Measurements from ENCODE around the gene LITAFD.

- no peak for TF ChIP-seq CTCF (IDR thresholded peaks at IDR 0.05; ENCODE audit: low read depth, low read length, poor library complexity, severe bottlenecking)
- no peak for TF ChIP-seq EZH2phosphoT487 (IDR thresholded peaks at IDR 0.05; ENCODE audit: borderline replicate concordance, low read length)
Measured at GRCh38 chr16:8853150-8853549, 29.0 kb upstream of the LITAFD start.
